Activated CD8-positive, alpha-beta memory T cell treated with anti-CD3 and anti-CD28 coated beads, Interleukin-2, amount 50 U/mL, for 24 hours (primary cell): ENCODE measurements around the gene MGST1.
"Not testable (repeated sequence)": the region's sequence is repeated elsewhere in the genome, so short reads cannot be mapped to it uniquely, and the experiment has no call there.

Experiments used
- DNase-seq: peaks from one replicate; pipeline ENCODE4 v3.0.0-alpha.2; 2020; ENCODE audit errors: extremely low read depth

MGST1 gene

GRCh38 chr12:16352481-16352880 lies 5.0 kb downstream of the MGST1 start:
- no peak for DNase-seq

- DNase-seq, result no peak
These were observed 11.4 kb downstream of the MGST1 start for GRCh38 chr12:16358878-16359277.

- DNase-seq, result no peak
These were observed 12.4 kb downstream of the MGST1 start for GRCh38 chr12:16359512-16360491.

- DNase-seq, result no peak
These were observed 13.8 kb downstream of the MGST1 start for GRCh38 chr12:16361142-16361783.

- DNase-seq, result no peak
These were observed 15.1 kb downstream of the MGST1 start for GRCh38 chr12:16362550-16362949.

- no peak for DNase-seq
These were observed 21.7 kb downstream of the MGST1 start for GRCh38 chr12:16369156-16369555.

GRCh38 chr12:16370096-16370495 lies 22.7 kb downstream of the MGST1 start:
- no peak for DNase-seq

- not testable (repeated sequence) for DNase-seq
These were observed 35.3 kb downstream of the MGST1 start for GRCh38 chr12:16382652-16383312.

- DNase-seq, result no peak
These were observed 37.3 kb downstream of the MGST1 start for GRCh38 chr12:16384732-16385131.

GRCh38 chr12:16385782-16386646 lies 38.6 kb downstream of the MGST1 start:
- DNase-seq, result no peak

- DNase-seq, result no peak
These were observed 40.5 kb downstream of the MGST1 start for GRCh38 chr12:16387919-16388318.

- DNase-seq, result no peak
These were observed 42.1 kb downstream of the MGST1 start for GRCh38 chr12:16389594-16389993.

GRCh38 chr12:16392846-16393535 lies 45.5 kb downstream of the MGST1 start:
- DNase-seq, result no peak

GRCh38 chr12:16399101-16399500 lies 51.7 kb downstream of the MGST1 start:
- DNase-seq, result no peak

- not testable (repeated sequence) for DNase-seq
These were observed 54.4 kb downstream of the MGST1 start for GRCh38 chr12:16401835-16402234.

- DNase-seq, result no peak
These were observed 59.9 kb downstream of the MGST1 start for GRCh38 chr12:16407346-16407745.
